RPMI8226 (cell line): ENCODE data around the gene CTDSPL2.
"Not testable (repeated sequence)": the region's sequence is repeated elsewhere in the genome, so short reads cannot be mapped to it uniquely, and the experiment has no call there.

Source experiments
- DNase-seq: peaks from one replicate; pipeline ENCODE4 v3.0.0-alpha.2; 2015

Gene CTDSPL2

GRCh38 chr15:44489464-44489863 is 62.0 kb downstream of the CTDSPL2 start:
- no peak for DNase-seq

GRCh38 chr15:44490622-44491021 is 63.2 kb downstream of the CTDSPL2 start:
- DNase-seq, result no peak

DNA sequence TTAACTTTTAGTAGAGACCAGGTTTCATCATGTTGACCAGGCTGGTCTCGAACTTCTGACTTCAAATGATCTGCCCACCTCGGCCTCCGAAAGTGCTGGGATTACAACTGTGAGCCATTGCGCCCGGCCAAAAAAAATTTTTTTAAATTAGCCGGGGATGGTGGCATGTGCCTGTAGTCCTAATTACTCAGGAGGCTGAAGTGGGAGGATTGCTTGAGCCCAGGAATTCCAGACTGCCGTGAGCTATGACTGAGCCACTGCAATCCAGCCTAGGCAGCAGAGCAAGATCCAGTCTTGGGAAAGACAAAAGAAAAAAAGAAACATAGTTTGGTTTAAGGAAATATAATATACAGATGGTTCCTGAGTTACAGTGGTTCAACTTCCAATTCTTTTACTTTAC is 64.6 kb downstream of the CTDSPL2 start:
- no peak for DNase-seq

DNA sequence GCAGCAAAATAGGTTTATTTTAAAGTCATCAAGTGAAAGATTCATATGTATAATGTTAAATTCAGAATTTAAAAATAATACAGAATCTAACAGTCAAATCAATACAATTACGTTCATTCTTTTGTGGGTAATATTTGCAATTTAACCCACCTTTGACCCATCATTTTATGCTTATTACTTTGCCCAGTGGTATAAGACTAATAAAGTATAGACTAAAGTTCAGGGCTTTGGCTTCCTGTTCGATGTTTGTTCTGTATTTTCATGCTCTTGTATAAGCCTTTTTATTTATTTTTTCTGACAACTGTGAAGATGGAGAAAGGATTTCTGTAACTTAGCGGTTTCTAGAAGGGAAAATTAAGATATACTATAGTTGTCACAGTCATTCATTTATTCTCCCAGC is 65.2 kb downstream of the CTDSPL2 start:
- DNase-seq, result no peak

DNA sequence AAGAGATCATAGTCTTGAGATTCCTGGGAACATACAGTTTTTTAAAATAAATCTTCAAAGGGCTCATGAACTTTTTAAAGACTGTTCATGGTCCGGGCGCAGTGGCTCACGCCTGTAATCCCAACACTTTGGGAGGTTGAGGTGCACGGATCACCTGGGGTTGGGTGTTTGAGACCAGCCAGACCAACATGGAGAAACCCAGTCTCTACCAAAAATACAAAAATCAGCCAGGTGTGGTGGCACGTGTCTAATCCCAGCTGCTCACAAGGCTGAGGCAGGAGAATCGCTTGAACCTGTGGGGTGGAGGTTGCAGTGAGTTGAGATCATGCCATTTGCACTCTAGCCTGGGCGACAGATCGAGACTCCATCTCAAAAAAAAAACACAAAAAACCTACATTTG is 68.1 kb downstream of the CTDSPL2 start:
- DNase-seq, result no peak

GRCh38 chr15:44500555-44500954 is 73.1 kb downstream of the CTDSPL2 start:
- no peak for DNase-seq

- DNase-seq, result peak; percentile 2
Measured at GRCh38 chr15:44501768-44502366, 74.4 kb downstream of the CTDSPL2 start.

GRCh38 chr15:44516436-44516835 is 89.0 kb downstream of the CTDSPL2 start:
- DNase-seq, result no peak

GRCh38 chr15:44519537-44519936 is 92.1 kb downstream of the CTDSPL2 start:
- DNase-seq, result no peak

- no peak for DNase-seq
Measured at GRCh38 chr15:44525018-44525417, 97.6 kb downstream of the CTDSPL2 start.

DNA sequence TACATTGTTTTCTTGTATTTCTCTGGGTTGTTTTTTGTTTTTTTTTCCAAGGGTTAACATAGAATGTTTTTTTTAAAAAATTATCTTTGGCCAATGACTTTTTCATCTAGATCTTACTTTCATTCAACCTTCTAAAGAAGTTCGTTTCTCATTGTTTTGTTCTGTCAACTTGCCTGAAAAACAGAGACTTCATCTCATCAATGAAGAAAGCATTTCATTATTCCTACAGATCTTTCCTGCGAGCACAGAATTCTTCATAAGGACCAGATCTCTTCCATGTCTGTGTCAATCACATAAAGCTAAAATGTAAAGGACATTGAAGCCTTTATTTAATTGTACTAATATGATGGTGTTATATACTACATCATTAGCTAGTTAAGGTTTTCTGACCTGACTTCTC is 99.8 kb downstream of the CTDSPL2 start:
- no peak for DNase-seq

GRCh38 chr15:44529864-44530604 is 102.6 kb downstream of the CTDSPL2 start:
- no peak for DNase-seq

GRCh38 chr15:44530653-44531052 is 103.2 kb downstream of the CTDSPL2 start:
- no peak for DNase-seq

DNA sequence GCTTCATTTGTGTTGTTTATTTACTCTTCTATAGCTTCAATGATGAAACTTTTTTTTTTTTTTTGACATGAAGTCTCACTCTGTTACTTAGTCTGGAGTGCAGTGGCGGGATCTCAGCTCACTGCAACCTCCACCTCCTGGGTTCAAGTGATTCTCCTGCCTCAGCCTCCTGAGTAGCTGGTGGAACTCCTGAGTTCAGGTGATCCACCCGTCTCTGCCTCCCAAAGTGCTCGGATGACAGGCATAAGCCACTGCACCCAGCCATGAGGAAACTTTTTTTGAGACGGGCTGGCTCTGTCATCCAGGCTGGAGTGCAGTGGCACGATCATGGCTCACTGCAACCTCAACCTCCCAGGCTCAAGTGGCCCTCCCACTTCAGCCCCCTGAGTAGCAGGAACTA is 104.8 kb downstream of the CTDSPL2 start:
- not testable (repeated sequence) for DNase-seq

DNA sequence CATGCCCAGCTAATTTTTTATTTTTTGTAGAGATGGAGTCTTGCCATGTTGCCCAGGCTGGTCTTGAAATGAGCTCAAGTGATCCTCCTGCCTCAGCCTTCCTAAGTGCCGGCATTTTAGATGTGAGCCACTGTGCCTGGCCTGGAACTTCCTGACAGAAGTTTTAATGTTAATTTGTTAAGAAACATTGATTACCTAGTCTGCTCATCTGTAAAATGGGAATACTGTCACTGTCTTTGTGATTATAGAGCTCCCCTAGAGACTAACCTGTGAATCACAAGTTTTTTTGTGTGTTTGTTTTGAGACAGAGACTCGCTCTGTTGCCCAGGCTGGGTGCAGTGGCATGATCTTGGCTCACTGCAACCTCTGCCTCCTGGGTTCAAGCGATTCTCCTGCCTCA is 105.3 kb downstream of the CTDSPL2 start:
- DNase-seq, result no peak

- DNase-seq, result no peak
Measured at GRCh38 chr15:44535092-44535491, 107.7 kb downstream of the CTDSPL2 start.

DNA sequence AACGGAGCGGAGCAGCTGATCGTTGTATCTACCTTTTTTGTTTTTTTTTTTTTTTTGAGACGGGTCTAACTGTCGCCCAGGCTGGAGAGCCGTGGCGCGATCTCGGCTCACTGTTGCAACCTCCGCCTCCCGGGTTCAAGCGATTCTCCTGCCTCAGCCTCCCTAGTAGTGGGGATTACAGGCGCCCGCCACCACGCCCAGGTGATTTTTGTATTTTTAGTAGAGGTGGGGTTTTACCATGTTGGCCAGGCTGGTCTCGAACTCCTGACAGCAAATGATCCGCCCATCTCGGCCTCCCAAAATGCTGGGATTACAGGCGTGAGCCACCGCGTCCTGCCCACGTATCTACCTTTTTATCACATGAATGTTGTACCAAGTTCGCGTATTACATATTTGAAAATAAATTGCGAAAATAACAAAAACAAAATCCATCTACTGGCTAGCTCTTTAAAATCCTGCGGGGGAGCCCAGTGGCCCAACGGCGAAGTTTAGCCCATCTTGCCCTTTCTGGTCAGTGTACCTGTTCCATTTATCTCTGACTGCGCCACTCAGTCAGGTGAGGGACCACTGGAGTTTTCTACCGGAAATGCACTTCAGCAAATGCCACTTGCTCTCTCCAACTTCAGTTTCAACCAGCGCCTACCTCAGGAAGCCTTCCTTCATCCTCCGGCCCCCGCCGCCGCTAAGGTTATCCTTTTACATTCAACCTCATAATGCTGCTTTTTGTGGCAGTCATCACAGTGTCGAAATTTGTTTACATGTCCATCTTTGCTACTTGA is 108.3 kb downstream of the CTDSPL2 start:
- DNase-seq, result peak; percentile 28

- peak; percentile 81 for DNase-seq
Measured at GRCh38 chr15:44536302-44536961, 109.0 kb downstream of the CTDSPL2 start.

- DNase-seq, result peak; percentile 92
Measured at GRCh38 chr15:44536962-44537734, 109.7 kb downstream of the CTDSPL2 start, which contains the start of gene EIF3J. EIF3J (plus strand) TSS chr15:44537147; CDS start chr15:44537195, 48 bp downstream.

- peak; percentile 34 for DNase-seq
Measured at GRCh38 chr15:44537735-44538240, 110.4 kb downstream of the CTDSPL2 start.

GRCh38 chr15:44541282-44541958 is 114.0 kb downstream of the CTDSPL2 start:
- no peak for DNase-seq

DNA sequence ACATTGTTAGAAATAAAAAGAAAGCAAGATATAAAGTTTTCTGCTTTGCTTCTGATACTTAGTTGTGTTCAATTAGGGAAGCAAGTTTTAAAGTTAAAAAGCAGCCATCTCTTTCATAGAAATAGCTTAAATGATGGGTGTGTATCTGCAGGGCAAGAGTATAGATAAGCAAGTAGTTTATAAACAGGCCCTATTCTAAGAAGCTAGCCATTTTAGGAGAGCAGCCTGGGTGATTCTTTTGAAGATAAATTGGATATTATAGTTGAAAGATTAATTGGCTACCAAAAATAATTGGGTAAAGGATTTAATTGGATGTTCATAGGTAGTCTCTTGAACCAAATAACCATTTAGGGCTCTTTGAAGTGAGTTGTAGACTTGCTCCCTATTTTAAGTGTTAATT is 115.2 kb downstream of the CTDSPL2 start:
- DNase-seq, result no peak
